ENCODE data around the gene NPPC. TPM values are rescaled to one million over a fixed set of nuclear protein-coding genes. Genes with fewer than 3 reads are reported as not detected.

NPPC gene
- total RNA-seq, 4 donors from 2014 or later: not detected

- H3K9me3 ChIP-seq: no peaks in the 10 kb centered on the region
- H3K36me3 ChIP-seq: no peaks in the 10 kb centered on the region
- no peaks in the 10 kb centered on the region for H3K4me1 ChIP-seq
- peaks cover 4% of the 10 kb centered on the region for H3K27me3 ChIP-seq
- WGBS: 88% methylated on average over 15 of the region's 15 CpGs
- TF ChIP-seq EP300 (IDR thresholded peaks at IDR 0.05) (no peak), POLR2AphosphoS5 (IDR thresholded peaks at IDR 0.05) (no peak), POLR2A (IDR thresholded peaks at IDR 0.05) (no peak)
- TF ChIP-seq, protein P1, sequence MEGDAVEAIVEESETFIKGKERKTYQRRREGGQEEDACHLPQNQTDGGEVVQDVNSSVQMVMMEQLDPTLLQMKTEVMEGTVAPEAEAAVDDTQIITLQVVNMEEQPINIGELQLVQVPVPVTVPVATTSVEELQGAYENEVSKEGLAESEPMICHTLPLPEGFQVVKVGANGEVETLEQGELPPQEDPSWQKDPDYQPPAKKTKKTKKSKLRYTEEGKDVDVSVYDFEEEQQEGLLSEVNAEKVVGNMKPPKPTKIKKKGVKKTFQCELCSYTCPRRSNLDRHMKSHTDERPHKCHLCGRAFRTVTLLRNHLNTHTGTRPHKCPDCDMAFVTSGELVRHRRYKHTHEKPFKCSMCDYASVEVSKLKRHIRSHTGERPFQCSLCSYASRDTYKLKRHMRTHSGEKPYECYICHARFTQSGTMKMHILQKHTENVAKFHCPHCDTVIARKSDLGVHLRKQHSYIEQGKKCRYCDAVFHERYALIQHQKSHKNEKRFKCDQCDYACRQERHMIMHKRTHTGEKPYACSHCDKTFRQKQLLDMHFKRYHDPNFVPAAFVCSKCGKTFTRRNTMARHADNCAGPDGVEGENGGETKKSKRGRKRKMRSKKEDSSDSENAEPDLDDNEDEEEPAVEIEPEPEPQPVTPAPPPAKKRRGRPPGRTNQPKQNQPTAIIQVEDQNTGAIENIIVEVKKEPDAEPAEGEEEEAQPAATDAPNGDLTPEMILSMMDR (IDR thresholded peaks at IDR 0.05): no peak
- H3K27ac ChIP-seq: no peak overlapping the region
- H3K4me3 ChIP-seq: no peak overlapping the region
- no peak for DNase-seq (ENCODE audit: low spot score in 2 of 2)
These were observed 31.4 kb downstream of the NPPC start for GRCh38 chr2:231894566-231895380.

DNA sequence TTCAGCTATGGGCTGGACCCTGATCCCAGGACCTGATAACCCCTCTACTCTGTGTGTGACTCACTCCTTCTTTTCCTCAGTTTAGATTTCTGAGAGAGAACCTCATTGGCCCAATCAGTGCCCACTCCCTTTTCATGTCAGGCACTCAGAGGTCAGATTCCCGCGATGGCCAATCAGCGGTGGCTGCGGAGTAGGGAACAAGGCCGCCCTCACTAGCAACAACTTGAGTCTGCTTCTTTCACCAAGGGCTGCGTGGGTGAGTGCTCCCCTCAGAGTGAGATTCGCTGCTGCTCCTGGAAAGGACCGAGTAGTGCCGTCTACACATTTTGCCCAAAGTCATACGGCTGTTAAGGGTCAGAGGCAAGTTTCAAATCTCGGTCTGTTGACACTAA, 34.7 kb downstream of the NPPC start:
- 81% methylated on average over 11 of the region's 11 CpGs for WGBS
- peak in 1 of 2 donors; percentile 70 for DNase-seq (ENCODE audit: low spot score in 2 of 2)

GRCh38 chr2:231890896-231891513, 35.2 kb downstream of the NPPC start:
- H3K27ac ChIP-seq: no peak overlapping the region
- TF ChIP-seq POLR2A (IDR thresholded peaks at IDR 0.05): no peak
- TF ChIP-seq EP300 (IDR thresholded peaks at IDR 0.05): no peak
- TF ChIP-seq, protein P1 (IDR thresholded peaks at IDR 0.05): no peak
- TF ChIP-seq POLR2AphosphoS5 (IDR thresholded peaks at IDR 0.05): no peak
- H3K4me3 ChIP-seq: no peak overlapping the region
- no peaks in the 10 kb centered on the region for H3K4me1 ChIP-seq
- no peaks in the 10 kb centered on the region for H3K9me3 ChIP-seq
- no peaks in the 10 kb centered on the region for H3K36me3 ChIP-seq
- H3K27me3 ChIP-seq: peaks cover 7% of the 10 kb centered on the region
- DNase-seq (ENCODE audit: low spot score in 2 of 2): peak in 1 of 2 donors; percentile 53
- 79% methylated on average over 11 of the region's 11 CpGs for WGBS

More for the DNA sequence above, 34.7 kb downstream of the NPPC start:
- Histone ChIP-seq H3K4me1 (no peaks in the 10 kb centered on the region), H3K27ac (no peak overlapping the region), H3K4me3 (no peak overlapping the region), H3K27me3 (peaks cover 7% of the 10 kb centered on the region), H3K9me3 (no peaks in the 10 kb centered on the region), H3K36me3 (no peaks in the 10 kb centered on the region)
- TF ChIP-seq EP300 (IDR thresholded peaks at IDR 0.05) (no peak), POLR2A (IDR thresholded peaks at IDR 0.05) (no peak), POLR2AphosphoS5 (IDR thresholded peaks at IDR 0.05) (no peak)
- TF ChIP-seq, protein P1 (IDR thresholded peaks at IDR 0.05): no peak

DNA sequence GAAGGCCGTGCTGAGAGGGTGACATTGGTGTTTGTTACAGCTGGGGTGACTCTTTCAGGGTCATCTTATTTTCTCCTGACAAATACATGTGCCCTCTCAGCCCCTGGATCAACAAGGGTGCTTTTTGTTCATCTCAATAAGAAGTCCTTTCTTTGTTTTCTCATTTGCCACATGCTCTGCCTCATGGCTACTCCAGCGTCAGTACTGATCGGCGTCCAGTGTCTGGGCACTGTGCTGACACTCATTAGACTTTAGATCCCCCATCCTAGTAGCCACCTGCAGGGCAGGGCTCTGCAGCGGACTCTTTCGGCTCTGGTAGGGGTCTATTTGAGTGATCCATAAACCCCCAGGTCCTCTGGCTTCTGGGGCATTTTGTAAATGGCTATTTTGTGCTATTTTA, 38.4 kb downstream of the NPPC start:
- WGBS: 88% methylated on average over 6 of the region's 6 CpGs
- H3K4me1 ChIP-seq: peaks cover 6% of the 10 kb centered on the region
- TF ChIP-seq EP300 (IDR thresholded peaks at IDR 0.05) (no peak), POLR2AphosphoS5 (IDR thresholded peaks at IDR 0.05) (no peak), POLR2A (IDR thresholded peaks at IDR 0.05) (no peak)
- TF ChIP-seq, protein P1 (IDR thresholded peaks at IDR 0.05): no peak
- no peak overlapping the region for H3K4me3 ChIP-seq
- H3K27ac ChIP-seq: no peak overlapping the region
- DNase-seq (ENCODE audit: low spot score in 2 of 2): peak in 1 of 2 donors; percentile 28
- peaks cover 16% of the 10 kb centered on the region for H3K27me3 ChIP-seq
- no peaks in the 10 kb centered on the region for H3K36me3 ChIP-seq
- H3K9me3 ChIP-seq: no peaks in the 10 kb centered on the region

- no peak overlapping the region for H3K4me3 ChIP-seq
- peaks cover 6% of the 10 kb centered on the region for H3K4me1 ChIP-seq
- no peaks in the 10 kb centered on the region for H3K9me3 ChIP-seq
- 67% methylated on average over 3 of the region's 3 CpGs for WGBS
- H3K27me3 ChIP-seq: peaks cover 26% of the 10 kb centered on the region
- H3K36me3 ChIP-seq: no peaks in the 10 kb centered on the region
- TF ChIP-seq, protein P1 (IDR thresholded peaks at IDR 0.05): no peak
- TF ChIP-seq EP300 (IDR thresholded peaks at IDR 0.05) (no peak), POLR2AphosphoS5 (IDR thresholded peaks at IDR 0.05) (no peak), POLR2A (IDR thresholded peaks at IDR 0.05) (no peak)
- no peak for DNase-seq (ENCODE audit: low spot score in 2 of 2)
- H3K27ac ChIP-seq: no peak overlapping the region
These were observed 40.0 kb downstream of the NPPC start for GRCh38 chr2:231886071-231886681.
